ENCODE results near the gene PPM1H.
"Not testable (repeated sequence)": the region's sequence is repeated elsewhere in the genome, so short reads cannot be mapped to it uniquely, and the experiment has no call there.

The PPM1H gene

DNA sequence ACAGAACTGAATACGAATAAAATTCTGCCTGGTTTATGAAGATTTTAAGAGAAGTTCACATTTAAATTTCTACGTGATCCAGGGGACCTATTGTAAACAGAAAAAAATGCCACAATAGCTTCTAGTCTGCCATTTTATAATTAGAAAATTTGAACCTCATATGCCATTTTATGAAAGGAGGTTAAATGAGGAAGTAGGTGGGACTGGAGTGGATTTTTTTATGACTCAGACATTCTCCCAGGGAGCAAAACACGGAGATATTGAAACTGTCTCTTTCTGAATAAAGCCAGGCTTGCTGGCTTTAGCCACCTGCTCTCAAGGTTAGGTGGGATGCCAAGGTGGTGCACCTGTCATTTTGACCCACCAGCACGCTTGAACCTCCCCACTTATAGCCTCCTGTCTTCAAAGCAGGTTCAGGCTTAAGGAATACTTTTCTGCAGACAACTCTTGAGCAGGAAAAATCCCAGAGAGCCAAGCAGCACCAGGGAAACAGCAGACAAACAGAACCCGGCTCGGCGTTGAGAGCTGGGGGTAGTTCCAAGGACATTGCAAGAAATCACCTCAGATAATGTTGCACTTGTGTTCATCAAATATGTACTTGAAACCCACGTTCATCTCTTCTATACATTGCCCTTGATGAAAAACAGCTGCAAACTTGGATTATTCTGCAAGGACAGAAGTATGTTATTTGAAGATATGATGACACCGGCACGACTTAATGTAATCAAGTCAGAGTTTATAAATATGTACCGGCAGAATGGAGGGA is 203.7 kb downstream of the PPM1H start:
- no peak for ATAC-seq
- no peak for DNase-seq

DNA sequence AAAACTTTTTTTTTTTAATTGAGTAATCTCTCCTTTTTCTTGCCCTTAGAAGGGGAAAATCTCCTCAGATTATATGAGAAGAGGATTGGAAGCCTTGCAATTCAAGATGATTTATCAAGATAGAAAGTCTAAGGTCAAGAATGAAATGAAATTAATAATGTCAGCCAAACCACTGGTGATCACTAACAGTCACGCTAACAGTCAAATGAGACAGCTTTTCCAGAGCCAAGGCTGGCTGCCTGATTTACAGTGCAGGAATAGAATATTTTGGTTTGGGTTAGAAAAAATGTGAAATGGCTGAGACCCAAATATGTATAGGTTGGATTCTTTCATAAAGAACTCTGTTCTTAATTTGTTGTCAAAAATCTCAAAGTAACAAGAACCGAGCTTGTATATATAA is 204.3 kb downstream of the PPM1H start:
- DNase-seq (no peak), ATAC-seq (no peak)

DNA sequence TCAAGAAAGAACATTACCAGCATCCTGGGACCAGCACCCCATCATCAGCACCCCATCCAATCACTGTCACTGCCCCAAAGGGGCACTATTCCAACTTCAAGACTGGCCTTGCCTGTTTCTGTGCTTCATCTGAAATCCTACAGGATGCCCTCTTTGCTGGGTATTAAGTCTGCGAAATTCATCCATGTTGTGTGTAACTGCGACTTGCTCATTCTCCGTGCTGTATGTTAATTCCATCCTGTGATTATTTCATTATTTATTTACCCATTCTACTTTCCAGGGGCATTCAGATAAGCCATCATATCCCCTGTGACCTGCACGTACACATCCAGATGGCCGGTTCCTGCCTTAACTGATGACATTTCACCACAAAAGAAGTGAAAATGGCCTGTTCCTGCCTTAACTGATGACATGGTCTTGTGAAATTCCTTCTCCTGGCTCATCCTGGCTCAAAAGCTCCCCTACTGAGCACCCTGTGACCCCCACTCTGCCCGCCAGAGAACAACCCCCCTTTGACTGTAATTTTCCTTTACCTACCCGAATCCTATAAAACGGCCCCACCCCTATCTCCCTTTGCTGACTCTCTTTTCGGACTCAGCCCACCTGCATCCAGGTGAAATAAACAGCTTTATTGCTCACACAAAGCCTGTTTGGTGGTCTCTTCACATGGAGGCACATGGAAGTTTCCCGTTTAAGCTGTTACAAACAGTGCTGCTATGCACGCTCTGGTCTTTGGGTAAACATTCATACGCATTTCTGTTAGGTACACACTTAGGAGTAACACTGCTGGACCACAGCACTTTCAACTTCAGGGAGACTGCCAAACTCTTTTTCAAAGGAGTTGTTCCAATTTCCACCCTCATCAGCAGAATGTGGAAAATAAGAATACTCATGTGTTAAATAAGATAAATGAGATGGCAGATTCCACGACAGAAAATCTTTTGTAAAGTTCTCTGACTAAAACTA is 205.1 kb downstream of the PPM1H start:
- ATAC-seq, DNase-seq: not testable (repeated sequence)

GRCh38 chr12:62728741-62729140 is 206.2 kb downstream of the PPM1H start:
- DNase-seq (no peak), ATAC-seq (no peak)

- DNase-seq (no peak), ATAC-seq (no peak)
Measured at GRCh38 chr12:62726471-62726980, 208.4 kb downstream of the PPM1H start.

DNA sequence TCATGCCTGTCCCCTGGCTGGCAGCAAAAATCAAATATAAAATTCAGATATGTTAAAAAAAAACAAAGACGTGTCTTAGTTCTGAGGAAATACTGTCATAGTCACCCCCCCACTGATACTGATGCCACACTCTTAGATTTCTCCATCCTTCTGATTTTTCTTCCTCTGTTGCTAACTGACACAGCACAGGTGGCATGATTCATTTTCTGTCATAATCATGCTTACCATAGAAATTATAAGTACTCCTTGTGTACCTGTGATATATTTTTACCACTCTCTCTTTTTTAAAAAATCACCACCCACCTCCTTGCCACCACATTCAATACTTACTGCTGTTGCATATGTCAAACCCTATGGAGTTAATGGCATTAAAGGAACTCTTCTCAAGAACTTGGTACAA is 209.2 kb downstream of the PPM1H start:
- DNase-seq = no peak
- ATAC-seq = no peak

GRCh38 chr12:62724947-62725451 is 210.0 kb downstream of the PPM1H start:
- no peak for ATAC-seq
- DNase-seq = no peak

- no peak for DNase-seq
- no peak for ATAC-seq
Measured at GRCh38 chr12:62724285-62724684, 210.7 kb downstream of the PPM1H start.

DNA sequence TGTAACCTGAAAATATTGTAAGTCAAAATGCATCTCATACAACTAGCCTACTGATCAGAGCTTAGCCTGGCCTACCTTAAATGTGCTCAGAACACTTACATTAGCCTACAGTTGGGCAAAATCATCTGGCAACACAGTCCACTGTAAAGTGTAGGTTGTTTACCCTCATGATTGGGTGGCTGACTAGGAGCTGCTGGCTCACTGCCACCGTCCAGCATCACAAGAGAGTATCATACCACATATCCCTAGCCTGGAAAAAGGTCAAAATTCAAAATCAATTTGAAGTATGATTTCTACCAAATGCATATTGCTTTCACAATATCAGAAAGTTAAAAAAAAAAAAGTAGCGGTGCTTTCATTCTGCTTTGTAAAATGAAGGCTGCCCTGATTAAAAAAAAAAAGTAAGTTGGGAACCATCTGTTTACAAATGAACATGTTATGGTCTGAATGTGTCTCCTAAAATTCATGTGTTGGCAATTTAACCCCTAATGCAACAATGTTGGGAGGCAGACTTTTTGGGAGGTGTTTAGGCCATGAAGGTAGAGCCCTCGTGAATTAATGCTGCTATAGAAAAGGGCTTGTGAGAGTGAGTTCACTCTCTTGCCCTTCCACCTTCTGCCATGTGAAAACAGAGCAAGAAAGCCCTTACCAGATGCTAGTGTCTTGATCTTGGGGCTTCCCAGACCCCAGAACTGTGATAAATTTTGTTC is 211.8 kb downstream of the PPM1H start:
- no peak for DNase-seq
- no peak for ATAC-seq

DNA sequence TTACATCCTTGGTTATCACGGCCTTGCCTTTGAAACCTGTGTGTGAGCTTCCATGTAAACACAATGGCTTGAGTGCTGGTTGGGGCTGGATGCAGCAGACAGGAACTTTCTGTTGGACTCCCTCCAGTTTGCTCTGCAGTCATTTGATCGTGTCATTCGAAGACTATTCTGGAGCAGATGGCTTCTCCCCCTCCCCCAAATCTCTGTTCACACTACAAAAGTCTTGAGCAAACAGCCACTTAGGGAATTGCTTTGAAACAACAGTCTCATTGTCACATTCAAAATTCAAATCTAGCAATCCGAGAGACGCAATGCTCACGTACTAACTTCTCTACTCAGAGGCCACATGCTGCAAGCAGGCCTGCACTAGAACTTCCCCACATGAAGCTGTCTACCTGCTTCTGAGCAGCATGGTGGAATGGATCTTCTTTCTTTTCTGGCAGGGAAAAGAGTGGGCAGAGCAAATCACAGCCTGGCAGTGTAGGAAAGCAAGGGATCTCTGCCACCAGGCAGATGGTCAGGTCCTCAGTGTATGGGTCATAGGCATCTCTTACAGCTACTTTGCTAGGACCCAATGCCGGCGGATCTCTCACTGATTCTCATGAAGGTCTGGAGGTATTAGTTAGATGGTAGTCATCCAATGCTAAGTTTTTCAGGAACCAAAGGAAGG is 214.2 kb downstream of the PPM1H start:
- DNase-seq = no peak
- no peak for ATAC-seq

GRCh38 chr12:62720025-62720424 is 214.9 kb downstream of the PPM1H start:
- DNase-seq = no peak
- ATAC-seq = no peak

DNA sequence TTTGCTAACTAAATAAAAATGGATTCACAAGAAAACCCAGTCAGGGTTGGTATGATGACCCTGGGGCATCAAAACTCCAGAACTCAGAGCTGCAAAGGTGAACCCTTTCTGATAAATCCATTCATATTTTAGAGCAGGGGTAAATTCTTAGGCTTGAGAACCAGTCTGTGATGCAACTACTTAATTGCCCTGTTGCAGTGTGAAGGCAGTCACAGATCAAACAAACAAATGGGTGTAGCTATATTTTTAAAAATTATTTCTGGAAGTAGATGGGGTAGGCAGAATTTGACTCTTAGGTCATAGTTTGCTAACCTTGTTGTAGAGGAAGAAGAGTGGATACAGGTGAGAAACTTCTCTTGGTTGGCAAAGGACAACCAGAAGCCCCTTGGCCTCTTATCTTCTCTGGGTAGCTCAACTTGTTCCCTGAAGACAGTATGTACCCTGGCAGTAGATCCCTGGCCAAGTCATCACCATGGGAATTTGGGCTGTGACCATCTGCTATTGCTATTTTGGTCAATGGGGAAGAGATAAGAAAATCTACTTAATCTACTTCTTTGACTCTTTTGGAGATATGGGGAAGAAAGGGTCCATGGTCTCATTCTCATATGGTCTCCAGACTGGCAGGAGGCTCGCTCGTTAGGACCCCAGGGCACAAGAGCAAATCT is 216.1 kb downstream of the PPM1H start:
- ATAC-seq = no peak
- DNase-seq = no peak

- DNase-seq (no peak), ATAC-seq (no peak)
Measured at GRCh38 chr12:62717643-62718042, 217.3 kb downstream of the PPM1H start.

DNA sequence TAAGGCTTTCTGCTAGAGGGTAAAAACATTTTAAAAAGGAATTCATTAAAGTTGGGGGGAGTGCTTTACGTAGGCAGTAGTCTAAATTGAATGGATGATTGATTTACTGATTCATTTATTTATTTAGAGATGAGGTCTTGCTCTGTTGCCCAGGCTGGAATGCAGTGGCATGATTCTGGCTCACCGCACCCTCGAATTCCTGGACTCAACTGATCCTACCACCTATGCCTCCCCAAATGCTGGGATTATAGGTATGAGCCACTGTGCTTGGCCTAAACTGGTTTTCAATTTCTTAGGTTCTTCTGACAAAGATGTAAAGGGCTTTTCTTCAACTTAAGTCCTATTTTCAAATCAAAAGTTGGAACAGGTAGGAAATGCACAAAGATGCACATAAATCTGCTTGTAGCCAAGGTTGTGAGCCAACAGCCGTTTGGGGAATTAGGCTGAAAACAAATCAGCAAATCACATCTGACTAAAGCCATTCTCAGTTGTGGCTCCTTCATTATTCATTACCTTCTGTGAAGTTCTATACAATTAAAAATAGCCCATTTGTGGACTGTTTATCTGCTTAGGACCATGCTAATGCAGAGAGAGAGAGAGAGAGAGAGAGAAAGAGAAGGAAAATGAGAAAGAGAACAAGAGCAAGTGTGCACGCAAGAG is 218.0 kb downstream of the PPM1H start:
- DNase-seq = no peak
- ATAC-seq = no peak

DNA sequence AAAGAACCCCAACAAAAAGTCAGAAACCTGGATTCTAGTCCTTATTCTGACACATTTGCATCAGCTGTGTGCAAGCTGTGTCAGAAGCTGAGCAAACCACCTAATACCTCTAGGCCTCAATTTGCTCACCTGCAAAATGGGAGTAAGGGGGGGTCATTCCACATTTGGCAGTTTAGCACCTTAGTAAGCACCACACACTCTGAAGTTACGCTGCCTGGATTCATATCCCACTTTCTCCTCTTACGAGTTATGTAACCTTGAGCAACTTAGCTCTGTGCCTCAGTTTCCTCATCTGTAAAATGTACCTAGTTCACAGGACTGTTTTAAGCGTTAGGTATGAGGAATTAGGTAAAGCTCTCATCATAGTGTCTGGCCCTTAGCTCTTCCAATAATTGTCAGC is 218.9 kb downstream of the PPM1H start:
- ATAC-seq (no peak), DNase-seq (no peak)

GRCh38 chr12:62714774-62715721 is 219.9 kb downstream of the PPM1H start:
- ATAC-seq (no peak), DNase-seq (no peak)

DNA sequence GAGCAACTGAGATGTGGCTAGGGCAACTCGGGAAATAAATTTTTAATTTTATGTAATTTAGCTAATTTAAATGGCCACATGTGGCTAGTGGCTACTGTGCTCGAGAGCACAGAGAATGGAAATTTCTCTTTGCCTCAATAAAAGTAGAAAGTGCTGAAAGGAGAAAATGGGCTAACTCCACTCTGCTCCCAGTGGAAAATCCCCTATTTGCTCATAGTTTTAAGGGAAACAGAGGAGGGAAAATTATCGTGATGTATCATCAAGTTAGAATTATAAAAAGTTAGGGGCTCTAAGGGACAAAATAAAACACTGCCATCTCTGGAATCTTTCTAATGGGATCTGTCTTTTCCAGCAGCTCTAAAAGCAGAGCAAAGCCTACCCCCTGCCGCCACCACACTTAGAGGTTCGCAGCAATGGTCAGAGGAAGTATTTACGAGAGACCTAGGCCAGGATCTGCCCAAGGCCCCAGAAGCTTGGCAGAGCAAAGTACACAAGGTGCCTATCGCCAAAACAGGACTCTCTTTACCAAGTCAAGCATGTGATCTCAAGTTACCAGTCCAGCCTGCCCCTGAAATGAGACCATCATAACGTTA is 220.7 kb downstream of the PPM1H start:
- no peak for DNase-seq
- ATAC-seq = no peak

GRCh38 chr12:62713723-62714122 is 221.2 kb downstream of the PPM1H start:
- ATAC-seq (no peak), DNase-seq (no peak)
